Activated CD8-positive, alpha-beta memory T cell treated with anti-CD3 and anti-CD28 coated beads for 36 hours (primary cell): ENCODE measurements around the gene DOCK3. TPM values are rescaled to one million over a fixed set of nuclear protein-coding genes. Genes with fewer than 3 reads are reported as not detected.

Experiments
- CTCF ChIA-PET: fragments of 350-600 bp; sonication (Branson Sonifier 250); formaldehyde crosslinking; loops from one replicate; lab custom pipeline; 2021; ENCODE audit warnings: antibody characterized with exemption; lab: Charles Lee
- POLR2A ChIA-PET: fragments of 350-600 bp; sonication (Branson Sonifier 250); formaldehyde crosslinking; loops from one replicate; lab custom pipeline; 2021; ENCODE audit warnings: antibody characterized with exemption; lab: Charles Lee
- total RNA-seq, 2 experiments: library from RNA; stranded (reverse); gene quantifications; one replicate each; pipeline ENCODE4 v1.2.3, GENCODE V29; 2021

Gene DOCK3
- total RNA-seq = 1 to 10 TPM; 2.1 to 2.5 TPM

DNA sequence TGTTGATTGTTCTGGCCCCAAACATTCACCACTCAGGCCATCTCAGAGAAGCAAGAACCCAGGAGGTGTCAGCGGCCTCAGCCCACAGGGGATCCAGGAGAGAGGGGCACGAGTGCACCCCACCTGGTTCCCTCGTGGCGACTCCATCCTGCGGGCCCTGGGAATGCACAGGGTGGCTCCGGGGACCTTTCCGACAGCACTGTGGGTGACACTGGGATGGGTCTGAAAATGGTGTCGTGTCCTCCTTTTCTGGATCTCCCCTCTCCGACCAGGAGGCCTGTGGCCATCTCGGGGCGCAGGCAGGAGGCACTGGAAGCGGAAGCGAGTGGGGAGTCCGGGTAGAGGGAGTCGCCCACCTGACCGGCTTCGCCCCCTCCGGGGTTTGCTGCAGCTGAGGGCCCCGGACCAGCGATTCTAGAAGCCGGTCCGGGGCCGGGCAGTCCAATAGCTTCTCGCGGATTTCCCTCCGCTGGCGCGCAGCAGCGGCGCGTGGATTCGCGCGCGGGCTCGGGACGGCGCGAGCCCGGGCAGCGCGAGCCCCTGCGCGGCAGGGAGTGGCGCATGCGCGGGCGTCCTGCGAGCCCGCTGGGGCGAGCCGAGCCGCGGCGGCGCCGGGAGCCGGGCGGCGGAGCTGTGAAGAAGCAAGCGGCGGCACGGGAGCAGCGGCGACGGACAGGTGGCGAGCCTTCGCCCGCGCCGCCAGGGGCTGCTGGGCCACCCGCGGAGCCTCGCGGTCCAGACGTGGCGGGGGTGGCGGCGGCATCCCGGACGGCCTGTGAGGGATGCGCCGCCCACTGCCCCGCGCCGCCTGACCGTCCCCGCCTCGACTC, at the start of gene DOCK3:
Gene DOCK3 (plus strand): TSS at position 579 of the 830 bp plus-strand sequence. CDS start 337 bp downstream, outside the sequence.
- CTCF ChIA-PET = interaction anchor here (0.7 to 3.1 kb wide), 3 partner anchors 10 to 181 kb away, joined by 3 to 14 read pairs (median 5); partner anchors contain the start of gene MAPKAPK3
- POLR2A ChIA-PET = no interaction called here

DNA sequence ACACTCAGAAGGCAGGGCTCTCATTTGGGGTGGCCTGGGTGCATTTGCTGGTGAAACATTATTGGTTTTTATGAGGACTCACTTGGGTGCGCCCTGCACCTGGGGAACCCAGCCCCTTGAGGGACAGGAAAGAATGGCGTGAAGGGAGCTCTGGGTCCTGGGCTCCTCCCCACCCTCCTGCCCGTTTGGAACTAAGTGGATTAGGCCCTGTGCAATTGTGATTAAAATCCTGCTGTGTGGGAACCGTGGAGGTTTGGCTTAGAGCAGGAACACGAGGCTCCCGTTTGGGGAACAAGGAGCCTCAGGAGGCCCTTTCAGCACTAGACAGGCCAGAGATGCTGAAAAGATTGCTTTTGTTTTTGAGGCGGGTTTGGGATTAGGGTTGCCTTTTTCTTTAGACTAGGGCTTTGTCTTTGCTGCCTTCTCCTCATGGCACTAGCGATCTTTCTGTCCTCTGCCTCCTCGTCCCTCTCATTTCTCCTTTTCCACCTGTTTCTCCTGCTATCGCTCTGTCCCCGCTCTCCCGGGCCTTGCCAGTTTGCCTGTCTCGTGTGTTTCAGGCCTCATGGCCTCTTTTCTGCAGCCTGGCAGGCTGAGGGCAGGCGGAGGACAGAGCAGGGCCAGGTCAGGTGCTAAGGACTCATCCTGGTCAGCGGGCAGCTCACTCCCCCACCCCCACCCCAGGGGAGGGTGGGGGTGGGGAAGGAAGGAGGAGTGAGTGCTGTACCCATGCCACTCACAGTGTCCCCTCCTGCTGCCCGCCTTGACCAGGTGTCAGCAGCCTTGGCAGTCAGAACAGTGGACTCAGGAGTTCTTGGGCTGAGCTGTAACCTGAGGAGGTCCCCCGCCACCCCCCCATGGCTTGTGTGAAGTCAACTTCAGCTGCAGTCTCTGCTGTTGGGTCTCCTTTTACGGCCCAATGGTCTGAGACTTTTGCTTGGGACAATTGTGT, 49.2 kb upstream of the DOCK3 start:
- ChIA-PET POLR2A (no interaction called here), CTCF (interaction anchor here (0.8 to 2.8 kb wide), 4 partner anchors 10 to 76 kb away, joined by 3 to 10 read pairs (median 3); no protein-coding TSS in a partner anchor)

DNA sequence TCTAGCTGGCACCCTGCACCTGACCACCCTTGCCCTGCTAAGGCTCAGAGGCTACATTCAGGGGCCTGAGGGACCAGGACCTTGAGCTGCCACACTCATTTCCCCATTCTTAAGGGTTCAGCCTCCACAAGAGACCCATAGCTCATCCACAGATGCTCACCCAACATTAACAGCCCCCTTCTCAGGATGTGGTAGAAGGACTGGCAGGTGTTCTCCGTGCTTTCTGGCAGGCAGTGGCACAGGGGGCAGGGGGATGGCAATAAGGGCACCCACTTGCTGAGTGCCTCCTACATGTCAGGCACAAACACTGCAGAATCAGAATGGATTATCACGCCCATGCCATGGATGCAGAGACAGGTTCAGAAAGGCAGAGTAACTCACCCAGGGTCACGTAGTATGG, 48.3 kb upstream of the DOCK3 start:
- CTCF ChIA-PET = interaction anchor here (0.9 to 2.8 kb wide), 4 partner anchors 11 to 56 kb away, joined by 3 to 10 read pairs (median 4); no protein-coding TSS in a partner anchor
- POLR2A ChIA-PET = no interaction called here

- POLR2A ChIA-PET = no interaction called here
Measured at GRCh38 chr3:50627407-50628051, 47.2 kb upstream of the DOCK3 start.

DNA sequence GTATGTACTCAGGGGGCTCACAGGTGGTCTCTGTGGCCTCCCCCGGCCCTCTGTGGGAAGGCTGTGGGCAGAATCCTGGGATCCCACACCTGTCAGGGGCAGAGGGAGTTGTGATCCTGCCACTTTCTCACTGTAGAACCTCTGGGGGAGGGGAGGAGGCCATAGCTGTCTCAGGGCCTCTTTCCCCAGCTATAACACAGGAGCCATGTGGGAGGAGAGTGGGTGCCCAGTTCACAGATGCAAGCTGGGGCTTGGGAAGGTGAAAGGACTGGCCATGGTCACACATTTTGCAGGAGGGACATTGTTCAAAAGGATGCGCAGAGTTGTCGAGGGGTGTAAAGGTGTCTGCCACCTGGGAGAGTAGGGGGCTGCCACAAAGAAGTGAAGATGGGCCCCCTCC, 46.1 kb upstream of the DOCK3 start:
- CTCF ChIA-PET = interaction anchor here (1.1 to 3.2 kb wide), 5 partner anchors 11 to 743 kb away, joined by 3 to 22 read pairs (median 4); partner anchors contain the start of gene MAPKAPK3
- POLR2A ChIA-PET = no interaction called here

More at GRCh38 chr3:50627407-50628051, 47.2 kb upstream of the DOCK3 start:
- CTCF ChIA-PET = interaction anchor here (2.6 to 3.2 kb wide), 2 partner anchors 10 to 14 kb away, joined by 7 to 22 read pairs; partner anchors contain the start of gene MAPKAPK3

- ChIA-PET POLR2A (no interaction called here), CTCF (interaction anchor here (2.9 kb wide), 1 partner anchor 15 kb away, joined by 21 read pairs; the partner anchor contains the start of gene MAPKAPK3)
Measured at GRCh38 chr3:50630394-50630793, 44.3 kb upstream of the DOCK3 start.

DNA sequence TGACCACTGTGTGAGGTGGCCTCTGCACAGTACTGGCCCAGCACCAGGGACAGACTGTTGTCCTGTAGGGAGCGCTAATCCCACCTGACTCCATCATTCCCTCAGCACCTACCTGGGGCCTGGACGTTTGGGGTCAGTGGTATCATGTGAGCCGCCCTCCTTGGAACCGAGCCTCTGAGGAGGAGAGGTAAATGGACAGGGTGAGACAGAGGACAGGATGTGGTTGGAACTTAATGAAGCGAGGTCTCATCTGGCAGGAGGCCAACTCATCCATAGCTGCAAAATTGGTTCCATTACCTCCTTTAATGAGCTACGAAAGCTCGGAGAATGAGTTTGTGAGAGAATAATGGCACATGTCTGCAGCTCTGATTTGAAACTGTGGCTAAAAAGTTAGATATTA, 43.9 kb upstream of the DOCK3 start:
- CTCF ChIA-PET = interaction anchor here (0.9 to 2.9 kb wide), 2 partner anchors 12 to 15 kb away, joined by 4 to 21 read pairs; partner anchors contain the start of gene MAPKAPK3
- POLR2A ChIA-PET = interaction anchor here (0.8 kb wide), 1 partner anchor 39 kb away, joined by 6 read pairs; no protein-coding TSS in a partner anchor

DNA sequence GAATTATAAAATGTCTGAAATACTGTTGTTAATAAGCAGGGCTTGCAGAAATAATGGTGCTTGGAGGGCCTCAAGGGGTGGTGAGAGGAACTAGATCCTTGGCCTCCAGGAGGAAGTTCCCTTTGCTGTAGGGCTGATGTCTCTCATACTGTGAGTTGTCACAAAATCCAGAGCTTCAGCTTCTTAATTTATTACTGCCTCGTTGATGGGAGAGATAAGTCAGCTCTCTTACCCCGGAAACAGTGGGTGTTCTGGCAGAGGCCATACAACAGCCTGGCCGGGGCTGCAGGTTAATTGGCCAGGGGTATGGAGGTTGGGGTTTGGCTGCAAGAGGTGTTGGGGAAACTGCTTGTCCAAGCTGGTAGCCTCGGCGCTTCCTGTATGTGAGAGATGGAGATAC, 42.3 kb upstream of the DOCK3 start:
- CTCF ChIA-PET = interaction anchor here (0.6 to 2.9 kb wide), 4 partner anchors 8 to 90 kb away, joined by 3 to 21 read pairs (median 5); partner anchors contain the start of gene MAPKAPK3
- POLR2A ChIA-PET = interaction anchor here (0.5 to 1.0 kb wide), 3 partner anchors 9 to 304 kb away, joined by 4 to 6 read pairs (median 5); no protein-coding TSS in a partner anchor

DNA sequence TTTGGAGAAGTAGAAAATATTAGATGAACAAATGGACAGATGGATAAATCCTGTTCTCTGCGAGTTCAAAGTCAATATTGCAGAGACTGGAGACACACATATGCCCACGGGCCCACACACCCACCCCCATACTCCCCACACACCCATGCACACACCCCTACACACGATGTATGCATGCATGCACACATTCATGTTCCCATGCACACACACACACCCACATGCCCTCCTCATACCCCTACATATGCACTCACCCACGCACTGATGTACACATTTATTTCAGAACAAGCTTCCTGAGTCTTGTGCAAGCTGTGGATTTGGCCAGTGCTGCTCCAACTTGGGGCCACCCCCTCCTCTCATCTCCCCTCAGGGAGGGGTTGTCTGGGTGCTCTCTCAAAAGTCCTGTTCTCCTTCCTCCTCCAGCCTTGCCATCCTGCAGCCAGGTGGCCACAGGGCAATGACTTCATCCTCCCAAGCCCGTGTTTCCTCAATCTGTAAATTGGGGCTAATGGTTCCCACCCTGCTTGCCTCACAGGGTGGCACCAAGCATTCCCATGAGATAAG, 41.4 kb upstream of the DOCK3 start:
- CTCF ChIA-PET = interaction anchor here (1.0 to 2.9 kb wide), 4 partner anchors 10 to 20 kb away, joined by 5 to 21 read pairs (median 6); partner anchors contain the start of gene MAPKAPK3
- POLR2A ChIA-PET = interaction anchor here (1.0 kb wide), 2 partner anchors 10 to 25 kb away, joined by 4 to 5 read pairs; no protein-coding TSS in a partner anchor

GRCh38 chr3:50635066-50635465, 39.7 kb upstream of the DOCK3 start:
- CTCF ChIA-PET = interaction anchor here (0.7 to 1.9 kb wide), 2 partner anchors 18 to 20 kb away, joined by 3 to 6 read pairs; no protein-coding TSS in a partner anchor
- POLR2A ChIA-PET = interaction anchor here (0.6 kb wide), 1 partner anchor 179 kb away, joined by 4 read pairs; no protein-coding TSS in a partner anchor

GRCh38 chr3:50637011-50637410, 37.7 kb upstream of the DOCK3 start:
- POLR2A ChIA-PET = interaction anchor here (0.6 kb wide), 1 partner anchor 1204 kb away, joined by 3 read pairs; no protein-coding TSS in a partner anchor
- CTCF ChIA-PET = interaction anchor here (1.6 kb wide), 1 partner anchor 16 kb away, joined by 5 read pairs; no protein-coding TSS in a partner anchor

GRCh38 chr3:50637945-50638344, 36.8 kb upstream of the DOCK3 start:
- ChIA-PET CTCF (no interaction called here), POLR2A (no interaction called here)

DNA sequence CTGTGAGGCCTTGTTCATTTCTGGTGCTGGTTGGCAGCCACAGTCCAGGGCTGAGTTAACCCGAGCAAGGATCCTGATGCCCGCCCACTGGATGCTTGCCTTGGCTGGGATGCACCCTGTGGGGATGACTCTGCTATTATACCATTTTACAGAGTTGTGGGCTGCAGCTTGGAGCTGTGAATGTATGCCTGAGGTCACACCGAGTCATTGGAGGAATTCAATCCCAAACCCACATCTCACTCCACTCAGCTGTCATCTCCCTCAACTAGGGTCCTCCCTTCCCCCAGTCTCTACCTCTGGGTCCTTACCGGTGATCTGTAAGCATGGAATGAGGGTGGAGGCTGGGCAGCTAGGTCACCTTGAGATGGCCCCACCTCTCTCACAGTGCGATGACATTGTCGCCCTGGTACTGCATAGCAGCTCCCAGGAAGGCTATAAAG, 35.7 kb upstream of the DOCK3 start:
- CTCF ChIA-PET = interaction anchor here (1.1 kb wide), 1 partner anchor 22 kb away, joined by 3 read pairs; the partner anchor contains the start of gene MAPKAPK3
- POLR2A ChIA-PET = no interaction called here

DNA sequence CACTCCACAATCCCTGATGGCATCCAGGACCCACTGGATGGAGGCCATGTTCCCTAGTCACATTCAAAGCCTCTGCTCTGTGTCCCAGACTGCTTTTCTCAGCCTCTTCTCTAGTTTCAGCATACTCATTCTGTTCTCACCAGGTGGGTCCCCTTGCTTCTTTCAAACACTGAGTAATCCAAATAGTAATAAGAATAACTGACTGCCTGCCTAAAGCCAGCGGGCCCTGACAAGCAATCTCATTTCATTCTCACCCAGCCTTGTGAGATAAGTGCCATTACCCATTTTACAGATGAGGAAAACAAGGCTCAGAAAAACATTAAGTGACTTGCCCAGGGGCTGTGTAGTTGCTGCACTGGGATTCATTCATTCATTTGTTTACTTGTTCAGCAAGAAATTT, 32.3 kb upstream of the DOCK3 start:
- POLR2A ChIA-PET = no interaction called here
- CTCF ChIA-PET = no interaction called here

GRCh38 chr3:50644561-50644960, 30.2 kb upstream of the DOCK3 start:
- POLR2A ChIA-PET = no interaction called here

GRCh38 chr3:50645378-50645777, 29.3 kb upstream of the DOCK3 start:
- ChIA-PET CTCF (no interaction called here), POLR2A (interaction anchor here (0.6 kb wide), 1 partner anchor 13 kb away, joined by 3 read pairs; no protein-coding TSS in a partner anchor)

More at GRCh38 chr3:50644561-50644960, 30.2 kb upstream of the DOCK3 start:
- CTCF ChIA-PET = no interaction called here

GRCh38 chr3:50648313-50648712, 26.4 kb upstream of the DOCK3 start:
- CTCF ChIA-PET = interaction anchor here (2.9 kb wide), 1 partner anchor 32 kb away, joined by 12 read pairs; no protein-coding TSS in a partner anchor

More at GRCh38 chr3:50648313-50648712, 26.4 kb upstream of the DOCK3 start:
- POLR2A ChIA-PET = no interaction called here
